CD4-positive, alpha-beta memory T cell (primary cell): ENCODE measurements around the gene RIMBP2. TPM values are rescaled to one million over a fixed set of nuclear protein-coding genes. Genes with fewer than 3 reads are reported as not detected.

Experiments used
- CTCF ChIA-PET: fragments of 350-600 bp; sonication (Branson Sonifier 250); formaldehyde crosslinking; loops from one replicate; lab custom pipeline; 2021; ENCODE audit warnings: inconsistent platforms; ENCODE audit not compliant: partially characterized antibody; lab: Charles Lee
- POLR2A ChIA-PET: fragments of 350-600 bp; sonication (Branson Sonifier 250); formaldehyde crosslinking; loops from one replicate; lab custom pipeline; 2021; ENCODE audit not compliant: partially characterized antibody; lab: Charles Lee
- DNase-seq, 5 donors: peaks; one replicate each; pipeline versions ENCODE4 v3.0.0 to v3.0.0-alpha.2; 2020 to 2022; ENCODE audit warnings: mixed read lengths in 1 of 5
- H3K27ac ChIP-seq: one replicate; pipeline ENCODE4 v1.7.0; 2013; ENCODE audit warnings: low read depth, low read length
- H3K27me3 ChIP-seq: 2 replicates; pipeline ENCODE4 v1.7.0; 2013; ENCODE audit warnings: mild to moderate bottlenecking, low read length, moderate library complexity; ENCODE audit not compliant: insufficient read depth
- H3K36me3 ChIP-seq: 2 replicates; pipeline ENCODE4 v1.7.0; 2013; ENCODE audit warnings: mild to moderate bottlenecking, low read length, moderate library complexity; ENCODE audit not compliant: insufficient read depth
- H3K4me1 ChIP-seq: 2 replicates; pipeline ENCODE4 v1.7.0; 2013; ENCODE audit warnings: mild to moderate bottlenecking, low read length, moderate library complexity; ENCODE audit not compliant: insufficient read depth
- H3K4me3 ChIP-seq, 2 donors: one replicate each; pipeline ENCODE4 v1.7.0; 2013; ENCODE audit warnings: low read length in 2 of 2, mild to moderate bottlenecking in 1 of 2
- H3K9me3 ChIP-seq, 2 donors: one replicate each; pipeline ENCODE4 v1.7.0; 2013; ENCODE audit warnings: low read length in 2 of 2, control low read depth in 1 of 2; ENCODE audit not compliant: control insufficient read depth in 1 of 2
- H3K27ac Mint-ChIP-seq, 7 donors: one replicate each; pipeline ENCODE4 v1.8.0; 2020 to 2021; ENCODE audit warnings: mixed read lengths in 7 of 7, mild to moderate bottlenecking in 6 of 7, inconsistent platforms in 3 of 7, moderate library complexity in 3 of 7
- H3K27me3 Mint-ChIP-seq, 2 donors: one replicate each; pipeline ENCODE4 v1.8.0; 2020 to 2021; ENCODE audit warnings: mixed read lengths in 2 of 2
- H3K36me3 Mint-ChIP-seq, 2 donors: one replicate each; pipeline ENCODE4 v1.8.0; 2020 to 2021; ENCODE audit warnings: mixed read lengths in 2 of 2, inconsistent platforms in 1 of 2, mild to moderate bottlenecking in 1 of 2
- H3K4me1 Mint-ChIP-seq, 4 donors: one replicate each; pipeline ENCODE4 v1.8.0; 2020 to 2021; ENCODE audit warnings: mixed read lengths in 4 of 4, mild to moderate bottlenecking in 1 of 4
- H3K4me3 Mint-ChIP-seq, 8 donors: one replicate each; pipeline ENCODE4 v1.8.0; 2020 to 2021; ENCODE audit warnings: mixed read lengths in 8 of 8, mild to moderate bottlenecking in 7 of 8, moderate library complexity in 6 of 8, inconsistent platforms in 3 of 8
- H3K9me3 Mint-ChIP-seq, 8 donors: one replicate each; pipeline ENCODE4 v1.8.0; 2020 to 2021; ENCODE audit warnings: mixed read lengths in 8 of 8, mild to moderate bottlenecking in 5 of 8, inconsistent platforms in 3 of 8, moderate library complexity in 1 of 8
- intact Hi-C: fragments of 100-400 bp; cut with micrococcal nuclease; formaldehyde crosslinking; loops from one replicate; pipeline ENCODE4 v1.15.1; 2023
- polyA plus RNA-seq, 2 donors: library from polyadenylated mRNA; unstranded; fragments of 300-500 nt; fragmentation: Illumina TruSeq; gene quantifications; one replicate each; pipeline ENCODE4 v1.2.3, GENCODE V29; 2021
- total RNA-seq, 2 experiments: library from RNA; stranded (reverse); gene quantifications; one replicate each; pipeline ENCODE4 v1.2.3, GENCODE V29; 2021

The RIMBP2 gene
- total and polyA plus RNA-seq, 4 experiments from 2014 or later: 0.20 TPM; not detected in 3

DNA sequence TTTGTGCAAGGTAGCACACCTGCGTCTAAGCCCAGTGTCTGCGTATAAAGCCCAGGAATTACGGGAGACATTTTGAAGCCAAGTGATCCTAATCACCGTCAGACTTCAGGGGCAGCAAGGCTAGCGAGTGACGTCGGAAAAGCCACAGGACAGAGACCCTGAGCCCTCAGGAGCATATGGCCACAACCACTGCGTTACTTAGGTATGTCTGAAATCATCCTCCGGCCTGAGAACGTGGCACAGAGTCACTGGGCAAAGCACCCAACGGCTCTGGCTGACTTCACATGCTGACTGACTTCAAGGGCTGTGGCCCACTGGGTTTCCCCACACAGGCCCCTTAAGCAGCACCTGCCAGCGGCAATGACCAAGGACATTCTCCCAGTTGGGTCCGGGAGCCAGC, 71.5 kb downstream of the RIMBP2 start:
- H3K9me3 ChIP-seq: no peaks in the 10 kb centered on the region
- DNase-seq: no peak
- ChIA-PET CTCF (no interaction called here), POLR2A (no interaction called here)
- no peaks in the 10 kb centered on the region for H3K36me3 ChIP-seq
- no peaks in the 10 kb centered on the region for H3K36me3 Mint-ChIP-seq
- no peak overlapping the region for H3K27ac Mint-ChIP-seq
- H3K4me3 Mint-ChIP-seq: no peak overlapping the region
- H3K27me3 ChIP-seq: no peaks in the 10 kb centered on the region
- H3K27me3 Mint-ChIP-seq: no peaks in the 10 kb centered on the region
- no peaks in the 10 kb centered on the region for H3K4me1 ChIP-seq
- H3K27ac ChIP-seq: no peak overlapping the region
- H3K9me3 Mint-ChIP-seq: no peaks in the 10 kb centered on the region
- no peak overlapping the region for H3K4me3 ChIP-seq
- no peaks in the 10 kb centered on the region for H3K4me1 Mint-ChIP-seq
- intact Hi-C loops: no loop called here

DNA sequence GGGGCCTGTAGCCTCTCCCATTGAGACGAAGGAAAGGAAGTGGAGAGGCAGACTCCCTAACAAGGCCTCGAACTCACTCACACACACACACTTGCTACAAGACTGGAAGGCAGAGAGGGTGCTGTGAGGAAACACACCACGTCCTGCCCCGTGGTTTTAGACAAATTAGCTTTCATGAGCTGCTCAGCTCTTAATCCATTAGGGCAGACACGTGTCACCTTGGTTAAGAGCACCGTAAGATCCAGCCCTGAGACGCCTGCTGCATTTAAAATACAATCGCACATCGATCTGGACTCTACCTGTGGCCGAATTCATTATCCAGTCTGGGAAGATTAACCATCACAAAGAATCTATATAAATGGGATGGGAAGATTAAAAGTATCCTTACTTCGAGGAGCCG, 72.0 kb downstream of the RIMBP2 start:
- no peak for DNase-seq
- intact Hi-C loops: no loop called here
- CTCF ChIA-PET: no interaction called here
- Mint-ChIP-seq H3K27ac (peak overlapping the region in 1 of 7 donors; percentile 29), H3K36me3 (no peaks in the 10 kb centered on the region), H3K27me3 (no peaks in the 10 kb centered on the region), H3K4me3 (no peak overlapping the region), H3K9me3 (no peaks in the 10 kb centered on the region), H3K4me1 (no peaks in the 10 kb centered on the region)
- H3K4me3 ChIP-seq: no peak overlapping the region
- no peak overlapping the region for H3K27ac ChIP-seq
- no peaks in the 10 kb centered on the region for H3K36me3 ChIP-seq
- no peaks in the 10 kb centered on the region for H3K4me1 ChIP-seq
- POLR2A ChIA-PET: no interaction called here
- no peaks in the 10 kb centered on the region for H3K9me3 ChIP-seq
- H3K27me3 ChIP-seq: no peaks in the 10 kb centered on the region

DNA sequence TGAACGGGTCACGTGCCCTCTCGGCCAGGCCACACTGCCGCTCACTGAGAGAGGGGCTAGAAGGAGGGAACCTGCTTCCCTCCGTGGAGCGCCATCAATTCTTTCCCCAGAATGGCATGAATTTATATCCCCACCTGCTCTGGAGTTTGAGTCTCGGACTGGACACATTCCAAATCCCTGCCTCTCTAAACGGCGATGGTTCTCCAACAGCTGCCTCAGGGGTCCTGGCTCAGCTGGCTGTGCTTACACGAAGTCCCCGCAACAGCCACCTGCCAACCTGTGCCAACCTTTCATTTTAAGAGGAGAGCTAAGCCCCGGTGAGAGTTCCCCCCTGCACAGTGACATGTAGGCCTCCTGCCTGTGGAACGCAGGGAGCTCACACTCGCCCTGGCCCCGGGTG, 73.2 kb downstream of the RIMBP2 start:
- CTCF ChIA-PET: no interaction called here
- POLR2A ChIA-PET: no interaction called here

DNA sequence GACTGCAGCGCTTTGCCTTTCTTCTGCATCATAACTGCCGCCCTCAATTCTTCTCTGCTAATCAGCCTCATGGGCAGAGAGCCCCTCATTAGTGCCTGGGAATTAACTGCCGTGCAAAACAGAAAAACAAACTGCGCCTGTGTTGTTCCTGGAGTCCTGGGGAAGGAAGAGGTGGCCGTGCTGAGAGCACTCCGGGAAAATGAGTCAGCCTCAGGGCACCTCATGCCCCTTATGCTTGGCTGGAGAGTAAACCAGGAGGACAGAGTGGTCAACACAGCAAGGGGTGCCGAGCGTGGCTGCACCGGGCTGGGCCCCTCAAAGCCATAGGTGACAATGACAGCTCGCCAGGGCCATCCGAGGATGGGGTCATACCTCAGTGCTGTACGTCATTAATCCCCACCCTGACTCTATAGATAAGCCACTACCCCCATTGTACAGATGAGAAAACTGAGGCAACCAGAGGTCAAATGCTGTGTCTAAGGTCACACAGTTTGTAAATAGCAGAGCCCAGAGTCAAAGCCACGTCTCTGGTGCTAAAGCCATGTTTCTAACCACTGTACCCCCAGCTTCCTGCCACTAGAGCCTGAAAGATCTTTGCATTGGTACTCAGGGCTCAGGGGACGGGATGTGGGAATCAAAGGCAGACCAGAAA, 74.4 kb downstream of the RIMBP2 start:
- no peak overlapping the region for H3K27ac ChIP-seq
- no peak overlapping the region for H3K4me3 Mint-ChIP-seq

More for the DNA sequence above, 73.2 kb downstream of the RIMBP2 start:
- H3K27ac ChIP-seq: no peak overlapping the region
- no peaks in the 10 kb centered on the region for H3K4me1 ChIP-seq
- Mint-ChIP-seq H3K36me3 (no peaks in the 10 kb centered on the region), H3K4me1 (no peaks in the 10 kb centered on the region), H3K27me3 (no peaks in the 10 kb centered on the region), H3K27ac (no peak overlapping the region), H3K4me3 (peak overlapping the region in 1 of 8 donors; percentile 19), H3K9me3 (no peaks in the 10 kb centered on the region)
- H3K27me3 ChIP-seq: no peaks in the 10 kb centered on the region
- no peaks in the 10 kb centered on the region for H3K36me3 ChIP-seq
- no peaks in the 10 kb centered on the region for H3K9me3 ChIP-seq
- DNase-seq: no peak
- H3K4me3 ChIP-seq: no peak overlapping the region
- intact Hi-C loops: no loop called here

DNA sequence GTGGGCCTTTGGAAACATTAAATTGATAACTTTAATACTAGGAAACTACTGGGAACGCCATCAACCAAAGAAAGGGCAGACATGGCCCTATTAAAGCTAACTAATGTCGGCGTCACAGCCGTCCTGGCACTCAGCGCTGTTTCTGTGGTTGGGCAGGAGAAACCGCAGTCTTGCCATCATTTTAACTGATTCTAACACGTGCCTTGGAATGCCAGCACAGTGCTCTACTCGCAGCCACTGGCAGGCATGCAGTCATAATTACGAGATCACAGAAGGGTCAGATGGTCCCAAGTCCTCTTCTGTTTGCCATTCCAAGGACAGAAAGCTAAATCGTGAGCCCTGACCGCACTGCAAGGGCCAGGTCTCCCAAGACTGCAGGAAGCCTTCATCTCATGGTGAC, 75.2 kb downstream of the RIMBP2 start:
- no peak overlapping the region for H3K27ac Mint-ChIP-seq
- peaks cover 0 to 3% of the 10 kb centered on the region in 2 donors for H3K27me3 Mint-ChIP-seq
- no peaks in the 10 kb centered on the region for H3K4me1 Mint-ChIP-seq
- no peak overlapping the region for H3K4me3 ChIP-seq
- no peaks in the 10 kb centered on the region for H3K36me3 ChIP-seq
- H3K9me3 Mint-ChIP-seq: no peaks in the 10 kb centered on the region
- no peaks in the 10 kb centered on the region for H3K27me3 ChIP-seq
- no peak overlapping the region for H3K4me3 Mint-ChIP-seq
- no peaks in the 10 kb centered on the region for H3K36me3 Mint-ChIP-seq
- no peaks in the 10 kb centered on the region for H3K9me3 ChIP-seq
- DNase-seq: no peak
- H3K27ac ChIP-seq: no peak overlapping the region
- intact Hi-C loops: no loop called here
- CTCF ChIA-PET: no interaction called here
- POLR2A ChIA-PET: no interaction called here
- no peaks in the 10 kb centered on the region for H3K4me1 ChIP-seq

More for the DNA sequence above, 74.4 kb downstream of the RIMBP2 start:
- POLR2A ChIA-PET: no interaction called here
- intact Hi-C loops: no loop called here
- H3K4me1 ChIP-seq: no peaks in the 10 kb centered on the region
- no peak for DNase-seq
- H3K36me3 Mint-ChIP-seq: no peaks in the 10 kb centered on the region
- CTCF ChIA-PET: no interaction called here
- no peaks in the 10 kb centered on the region for H3K9me3 Mint-ChIP-seq
- no peaks in the 10 kb centered on the region for H3K4me1 Mint-ChIP-seq
- H3K27me3 ChIP-seq: no peaks in the 10 kb centered on the region
- H3K27me3 Mint-ChIP-seq: no peaks in the 10 kb centered on the region
- no peaks in the 10 kb centered on the region for H3K9me3 ChIP-seq
- H3K27ac Mint-ChIP-seq: no peak overlapping the region
- no peak overlapping the region for H3K4me3 ChIP-seq
- no peaks in the 10 kb centered on the region for H3K36me3 ChIP-seq

DNA sequence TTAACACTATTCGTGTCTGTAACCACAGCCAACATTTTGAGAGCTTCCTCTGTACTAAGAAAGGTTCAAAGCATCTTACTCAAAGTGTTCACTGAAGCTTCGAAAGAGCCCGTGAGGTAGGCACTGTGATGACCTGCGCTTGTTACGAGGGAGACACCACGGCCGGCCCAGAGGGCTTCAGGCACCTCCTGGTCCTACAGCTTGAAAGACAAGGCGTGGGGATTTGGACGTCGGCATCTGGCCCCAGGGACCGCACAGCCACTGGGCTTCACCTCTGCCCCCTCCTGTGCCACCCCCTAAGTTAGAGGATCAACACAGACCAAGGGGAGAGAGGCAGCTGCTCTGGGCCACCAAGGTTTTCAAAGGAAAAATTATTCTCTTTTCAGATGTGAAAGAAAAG, 75.6 kb downstream of the RIMBP2 start:
- Histone ChIP-seq H3K4me1 (no peaks in the 10 kb centered on the region), H3K27ac (no peak overlapping the region), H3K4me3 (no peak overlapping the region), H3K9me3 (no peaks in the 10 kb centered on the region), H3K36me3 (no peaks in the 10 kb centered on the region), H3K27me3 (no peaks in the 10 kb centered on the region)
- no peaks in the 10 kb centered on the region for H3K9me3 Mint-ChIP-seq
- no peak overlapping the region for H3K4me3 Mint-ChIP-seq
- ChIA-PET POLR2A (no interaction called here), CTCF (no interaction called here)
- no peaks in the 10 kb centered on the region for H3K36me3 Mint-ChIP-seq
- DNase-seq: no peak
- peaks cover 0 to 5% of the 10 kb centered on the region in 2 donors for H3K27me3 Mint-ChIP-seq
- no peaks in the 10 kb centered on the region for H3K4me1 Mint-ChIP-seq
- H3K27ac Mint-ChIP-seq: no peak overlapping the region
- intact Hi-C loops: no loop called here

DNA sequence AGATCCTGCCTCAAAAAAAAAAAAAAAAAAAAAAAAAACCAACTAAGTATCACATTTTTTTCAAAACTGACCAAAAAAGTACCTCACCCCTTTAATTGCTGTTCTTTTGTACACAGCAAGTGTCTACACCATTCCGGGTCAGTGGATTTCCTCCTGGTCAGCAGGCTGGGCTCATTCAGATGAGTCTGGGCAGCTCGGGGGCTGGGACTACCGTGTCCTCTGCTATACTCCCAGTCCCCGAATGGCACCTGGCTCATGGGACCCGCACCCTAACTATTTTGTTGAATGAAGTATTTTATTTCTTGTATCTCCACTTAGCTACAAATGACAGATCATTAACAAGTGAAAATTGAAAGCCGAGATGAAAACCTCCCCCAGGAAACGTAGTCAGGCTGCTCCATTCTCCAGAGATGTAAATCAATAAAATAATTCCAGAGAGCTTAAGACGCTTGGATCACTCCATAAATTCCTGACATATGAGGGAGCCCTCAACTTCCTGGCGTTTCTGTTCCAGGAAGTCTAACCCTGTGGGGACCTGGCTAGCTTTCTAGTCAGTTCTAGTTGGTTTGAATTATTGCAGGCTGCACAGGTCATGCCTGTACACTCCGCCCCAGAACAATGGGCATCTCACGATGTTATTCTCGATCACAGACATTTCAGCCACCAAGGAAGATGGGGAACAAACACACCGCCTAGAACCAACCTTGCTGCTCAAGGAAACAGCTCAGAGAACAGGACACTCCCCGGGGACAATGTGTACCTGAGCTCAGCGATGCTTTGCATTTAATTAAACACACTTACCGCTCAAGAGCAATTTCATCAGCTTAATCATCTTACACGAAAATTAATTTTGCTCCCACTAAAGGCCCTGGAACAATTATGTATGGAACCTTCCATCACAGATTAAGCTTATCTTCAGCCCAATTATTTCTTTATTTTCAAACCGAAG, 76.3 kb downstream of the RIMBP2 start:
- no peaks in the 10 kb centered on the region for H3K36me3 ChIP-seq
- no peak overlapping the region for H3K27ac ChIP-seq
- Mint-ChIP-seq H3K9me3 (no peaks in the 10 kb centered on the region), H3K36me3 (no peaks in the 10 kb centered on the region), H3K4me1 (no peaks in the 10 kb centered on the region), H3K27me3 (peaks cover 0 to 8% of the 10 kb centered on the region in 2 donors), H3K27ac (no peak overlapping the region), H3K4me3 (no peak overlapping the region)
- CTCF ChIA-PET: no interaction called here
- no peaks in the 10 kb centered on the region for H3K9me3 ChIP-seq
- DNase-seq: no peak
- POLR2A ChIA-PET: no interaction called here
- H3K4me1 ChIP-seq: no peaks in the 10 kb centered on the region
- H3K27me3 ChIP-seq: no peaks in the 10 kb centered on the region
- no peak overlapping the region for H3K4me3 ChIP-seq
- intact Hi-C loops: no loop called here
